Dermis blood vessel endothelial cell (primary cell): Measurements from ENCODE around the gene CD69. TPM values are rescaled to one million over a fixed set of nuclear protein-coding genes. Genes with fewer than 3 reads are reported as not detected.

Experiments used
- DNase-seq: peaks from one replicate; pipeline ENCODE4 v3.0.0; 2010
- total RNA-seq: library from RNA; depleted of rRNA; stranded (reverse); fragments of >200 nt; gene quantifications from 2 replicates; pipeline ENCODE4 v1.2.3, GENCODE V29; 2014

Gene CD69
- total RNA-seq, 1 donor from 2014 or later: 1.5 TPM

GRCh38 chr12:9781360-9781759, 20.7 kb upstream of the CD69 start:
- DNase-seq: no peak

DNA sequence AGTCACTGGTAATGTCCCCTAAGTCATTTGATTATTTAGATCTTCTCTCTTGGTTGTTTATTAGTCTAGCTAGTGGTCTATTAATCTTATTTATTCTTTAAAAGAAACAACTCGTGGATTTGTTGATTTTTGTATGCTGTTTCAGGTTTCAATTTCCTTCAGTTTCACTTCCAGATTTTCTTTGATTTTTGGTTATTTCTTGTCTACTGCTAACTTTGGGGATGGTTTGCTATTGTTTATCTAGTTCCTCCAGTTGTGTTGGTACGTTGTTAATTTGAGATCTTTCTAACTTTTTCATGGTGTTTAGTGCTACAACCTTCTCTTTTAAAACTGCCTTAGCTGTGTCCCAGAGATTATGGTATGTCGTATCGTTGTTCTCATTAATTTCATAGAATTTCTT, 18.5 kb upstream of the CD69 start:
- DNase-seq: no peak

GRCh38 chr12:9776781-9777180, 16.1 kb upstream of the CD69 start:
- no peak for DNase-seq

GRCh38 chr12:9773216-9773877, 12.6 kb upstream of the CD69 start:
- no peak for DNase-seq

GRCh38 chr12:9763025-9763424, 2.3 kb upstream of the CD69 start:
- no peak for DNase-seq

- no peak for DNase-seq
Observed at GRCh38 chr12:9762369-9762768, 1.7 kb upstream of the CD69 start.

DNA sequence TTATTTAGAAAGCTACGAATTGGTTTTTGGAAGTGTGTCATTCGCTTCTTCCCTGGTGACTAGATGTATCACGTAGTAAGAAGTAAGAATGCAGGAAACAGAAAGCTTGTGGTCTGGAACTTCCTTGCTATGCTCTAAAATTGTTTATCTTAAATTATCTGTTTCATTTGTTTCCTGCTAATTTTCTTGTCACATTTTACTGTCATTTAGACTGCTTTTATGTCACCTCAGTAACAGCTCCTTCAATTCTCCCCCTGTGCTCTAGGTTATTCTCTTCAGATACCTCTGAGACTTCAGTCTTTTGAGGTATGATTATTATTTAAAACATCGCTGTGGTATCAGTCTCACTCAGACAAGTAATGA, 699 bp upstream of the CD69 start:
- DNase-seq: no peak

GRCh38 chr12:9760120-9760519, 581 bp downstream of the CD69 start:
- no peak for DNase-seq

DNA sequence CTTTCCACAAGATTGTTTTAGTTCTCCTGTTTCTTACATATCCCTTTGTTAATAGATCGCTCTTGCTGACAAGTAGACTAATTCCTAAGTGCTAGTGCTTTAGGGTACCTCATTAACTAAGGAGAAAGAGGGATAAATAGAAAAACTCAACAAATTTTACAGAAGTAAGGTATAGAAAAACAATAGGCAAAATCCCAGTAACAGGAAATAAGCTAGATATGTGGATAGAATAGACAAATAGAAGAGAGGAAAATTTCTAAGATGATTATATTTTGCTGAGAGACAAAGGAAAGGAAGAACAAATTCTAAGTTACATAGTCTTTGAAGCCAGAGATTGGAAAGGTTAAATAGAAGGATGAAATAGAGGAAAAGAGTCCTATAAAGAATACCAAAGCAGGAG, 1.0 kb downstream of the CD69 start:
- no peak for DNase-seq

- DNase-seq: no peak
Observed at GRCh38 chr12:9758119-9758518, 2.6 kb downstream of the CD69 start.

GRCh38 chr12:9757433-9758025, 3.2 kb downstream of the CD69 start:
- no peak for DNase-seq

- no peak for DNase-seq
Observed at GRCh38 chr12:9756706-9757105, 4.0 kb downstream of the CD69 start.

DNA sequence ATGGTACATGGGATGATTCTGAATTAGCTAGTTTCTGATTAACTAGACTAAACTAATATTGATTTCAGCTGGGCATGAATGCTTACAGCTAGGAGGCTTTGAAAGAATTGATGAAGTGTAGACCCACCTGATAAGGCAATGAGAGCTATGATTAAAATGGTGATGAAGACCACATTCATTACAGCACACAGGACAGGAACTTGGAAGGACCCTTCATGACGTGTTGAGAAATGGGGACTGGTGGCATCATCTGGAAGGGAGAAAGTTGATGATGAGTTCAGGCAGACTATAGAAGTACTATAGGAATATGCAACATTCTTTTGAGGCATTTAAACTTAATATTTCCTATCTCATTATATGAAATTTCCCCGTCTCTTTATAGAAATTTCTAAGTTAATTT, 4.5 kb downstream of the CD69 start:
- no peak for DNase-seq

GRCh38 chr12:9755567-9755966, 5.1 kb downstream of the CD69 start:
- DNase-seq: no peak

GRCh38 chr12:9755035-9755434, 5.7 kb downstream of the CD69 start:
- no peak for DNase-seq

- no peak for DNase-seq
Observed at GRCh38 chr12:9754099-9754927, 6.4 kb downstream of the CD69 start.

DNA sequence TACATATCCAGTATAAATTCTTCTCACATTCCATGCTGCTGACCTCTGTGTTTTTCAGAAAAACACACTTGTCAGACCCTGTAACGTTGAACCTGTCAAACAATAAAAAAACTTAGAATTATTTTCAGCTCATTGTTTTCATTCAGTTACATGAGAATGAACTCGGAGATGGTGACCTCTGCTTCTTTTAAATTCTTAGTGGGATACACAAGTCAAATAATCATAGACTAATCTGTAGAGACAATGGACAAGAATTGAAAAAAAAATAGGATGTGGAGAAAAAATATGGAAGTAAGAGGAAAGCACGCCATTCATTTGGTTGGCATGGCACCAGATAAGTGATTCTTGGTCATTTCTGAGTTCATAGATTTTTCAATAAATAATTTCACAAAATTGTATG, 7.2 kb downstream of the CD69 start:
- DNase-seq: peak; percentile 27

DNA sequence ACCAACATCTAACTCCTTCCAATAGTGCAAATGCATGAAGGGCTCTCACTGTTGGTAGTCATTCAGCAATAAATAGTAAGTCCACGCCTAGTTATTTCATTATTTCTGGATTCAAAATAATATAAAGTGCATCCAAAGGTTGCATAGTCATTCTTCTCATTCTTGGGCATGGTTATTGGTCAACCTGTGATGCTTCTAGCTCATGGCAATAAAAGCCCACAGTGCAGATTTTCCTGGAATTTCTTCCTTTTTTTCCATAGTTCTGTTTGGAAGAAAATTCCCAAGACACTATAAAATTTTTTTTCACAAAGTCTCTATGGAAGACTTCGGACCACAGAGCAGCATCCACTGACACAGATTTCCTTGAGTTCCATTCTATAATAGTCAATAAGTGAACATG, 7.6 kb downstream of the CD69 start:
- DNase-seq: no peak

GRCh38 chr12:9752145-9752933, 8.4 kb downstream of the CD69 start:
- no peak for DNase-seq

- no peak for DNase-seq
Observed at GRCh38 chr12:9751204-9752144, 9.2 kb downstream of the CD69 start.

DNA sequence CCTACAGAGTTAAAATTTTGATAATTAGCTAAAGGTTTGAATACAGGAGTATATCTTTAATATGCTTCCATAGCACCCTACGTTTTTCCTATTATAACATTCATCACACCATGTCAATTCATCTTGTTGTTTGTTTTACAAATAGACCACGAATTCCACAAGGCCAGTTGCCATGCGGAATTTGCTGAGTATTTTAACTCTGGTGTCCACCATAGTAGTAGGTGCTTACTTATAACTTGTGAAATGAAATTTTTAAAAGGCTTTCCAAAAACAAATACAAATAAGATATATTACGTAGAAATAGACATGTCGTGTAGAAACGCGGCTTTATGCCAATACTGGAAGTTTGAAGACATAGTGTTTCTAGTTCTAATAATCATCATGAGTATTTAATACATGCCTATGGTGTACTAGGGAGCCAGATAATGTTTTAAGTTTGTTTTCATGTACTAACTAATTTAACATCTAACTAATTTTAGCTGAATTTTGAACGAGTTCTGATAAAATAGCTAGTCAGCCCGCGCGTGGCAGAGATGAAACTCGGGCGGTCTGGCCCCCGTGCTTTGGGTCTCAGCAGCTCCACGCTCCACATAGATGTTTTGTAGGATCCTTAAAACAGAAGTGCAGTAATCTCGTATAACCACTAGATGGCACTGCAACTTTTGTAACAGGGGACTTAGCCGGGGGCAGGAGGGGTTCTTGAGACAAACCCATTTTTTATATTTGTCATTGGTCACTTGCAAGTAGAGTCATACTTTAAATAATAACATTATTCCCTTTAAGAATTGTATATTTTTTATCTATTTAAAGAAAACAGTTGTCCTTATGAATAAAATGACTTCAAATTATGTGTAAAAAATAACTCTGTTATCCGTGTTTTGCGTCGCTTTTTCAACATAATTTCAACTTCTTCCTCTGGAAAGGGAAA, 10.2 kb downstream of the CD69 start:
- peak; percentile 83 for DNase-seq
